Right lobe of liver (tissue), 6 donors: ENCODE data around the gene KBTBD12. TPM values are rescaled to one million over a fixed set of nuclear protein-coding genes. Genes with fewer than 3 reads are reported as not detected.
"Not testable (repeated sequence)": the region's sequence is repeated elsewhere in the genome, so short reads cannot be mapped to it uniquely, and the experiment has no call there.

Experiments used
- ATAC-seq, 4 donors: fragments of 200-7000 bp; cut with Tn5 transposase; one replicate each; pipeline ENCODE4 v1.9.1; 2020; ENCODE audit warnings: mild to moderate bottlenecking in 4 of 4, moderate library complexity in 4 of 4
- DNase-seq, 3 donors: peaks; one replicate each; pipeline ENCODE4 v3.0.0-alpha.2; 2020
- H3K27ac ChIP-seq, 3 donors: fragments of 200-600 bp; one replicate each; pipeline ENCODE4 v1.8.0; 2022
- H3K27me3 ChIP-seq, 2 donors: fragments of 200-600 bp; one replicate each; pipeline ENCODE4 v1.8.0; 2022
- H3K36me3 ChIP-seq, 4 donors: fragments of 200-600 bp; sonication (generic) in 1 of 4; one replicate each; pipeline versions ENCODE4 v1.5.1 to v1.8.0; 2017 to 2022; ENCODE audit warnings: control low read depth in 1 of 4
- H3K4me1 ChIP-seq, 4 donors: fragments of 200-600 bp; sonication (generic) in 1 of 4; one replicate each; pipeline versions ENCODE4 v1.5.1 to v1.8.0; 2017 to 2022; ENCODE audit warnings: control low read depth in 1 of 4
- H3K4me3 ChIP-seq, 3 donors: fragments of 200-600 bp; one replicate each; pipeline ENCODE4 v1.8.0; 2022
- H3K9me3 ChIP-seq, 4 donors: fragments of 200-600 bp; sonication (generic) in 1 of 4; one replicate each; pipeline versions ENCODE4 v1.5.1 to v1.8.0; 2017 to 2022; ENCODE audit warnings: control low read depth in 1 of 4
- POLR2A ChIP-seq: fragments of 450-650 bp; IDR thresholded peaks from one replicate; pipeline ENCODE4 v1.6.1; 2017; ENCODE audit warnings: antibody characterized with exemption, mild to moderate bottlenecking
- WGBS: methylation state at CpG from one replicate; pipeline ENCODE4 v1.1.6; 2018; ENCODE audit warnings: low coverage, low lambda C conversion rate; ENCODE audit not compliant: insufficient coverage; ENCODE audit errors: missing lambda C conversion rate; 5-methylcytosine and 5-hydroxymethylcytosine counted together
- intact Hi-C, 2 donors: fragments of 100-400 bp; cut with DNase I; formaldehyde crosslinking; loops; one replicate each; pipeline versions ENCODE4 v1.11.2 to v1.14.1; 2022
- total RNA-seq, 6 experiments: library from RNA; depleted of rRNA in 2 of 6; stranded (reverse); fragments of >200 nt in 2 of 6; fragmentation: NEBNext Ultra II Directional in 3 of 6; extraction: Animal tissue kit (Norgen Biotek cat#: 25700) in 3 of 6; gene quantifications; one replicate each; pipeline versions ENCODE4 v1.1.0 to v1.2.4, GENCODE V29; 2016 to 2023
- TF ChIP-seq, protein P1 (sequence below), 4 donors: fragments of 200-600 bp in 3 of 4; fragments of 450-650 bp in 1 of 4; IDR thresholded peaks; one replicate each; pipeline versions ENCODE4 v1.5.1 to v1.8.0; 2016 to 2022; ENCODE audit warnings: antibody characterized with exemption in 4 of 4, mild to moderate bottlenecking in 2 of 4
- donor health status: DM: no; HTN: yes; CAD: no.
- donor health status: DM: no; HTN: no; CAD: no.
- donor health status: DM: no; HTN: no; CAD: no.
- donor health status: DM: no; HTN: yes; CAD: no.
- donor health status: DM: no; HTN: yes; CAD: no.

Gene KBTBD12
- total RNA-seq, 6 experiments from 2014 or later: 0.22 TPM; not detected in 5

DNA sequence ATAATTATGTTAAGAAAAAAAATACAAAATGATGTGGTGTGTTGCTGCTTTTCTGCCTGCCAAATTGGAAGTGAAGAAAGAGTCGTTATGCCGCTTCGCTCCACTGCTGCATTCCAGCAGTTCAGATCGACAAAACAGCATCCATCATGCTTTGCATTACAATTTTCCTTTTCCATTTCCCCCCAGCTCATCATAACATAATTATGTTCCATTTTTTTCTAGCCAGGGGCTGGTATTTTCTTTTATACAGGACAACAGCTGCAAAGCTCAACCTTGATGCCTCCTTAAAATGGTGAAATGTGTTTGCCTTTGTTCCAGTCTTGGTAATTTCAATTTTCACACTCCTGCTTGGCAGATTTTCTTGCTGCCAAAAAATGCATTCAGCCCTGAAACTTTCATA is 44.9 kb upstream of the KBTBD12 start:
- no peaks in the 10 kb centered on the region for H3K36me3 ChIP-seq
- H3K4me1 ChIP-seq: no peaks in the 10 kb centered on the region
- no peak overlapping the region for H3K27ac ChIP-seq
- TF ChIP-seq, protein P1, sequence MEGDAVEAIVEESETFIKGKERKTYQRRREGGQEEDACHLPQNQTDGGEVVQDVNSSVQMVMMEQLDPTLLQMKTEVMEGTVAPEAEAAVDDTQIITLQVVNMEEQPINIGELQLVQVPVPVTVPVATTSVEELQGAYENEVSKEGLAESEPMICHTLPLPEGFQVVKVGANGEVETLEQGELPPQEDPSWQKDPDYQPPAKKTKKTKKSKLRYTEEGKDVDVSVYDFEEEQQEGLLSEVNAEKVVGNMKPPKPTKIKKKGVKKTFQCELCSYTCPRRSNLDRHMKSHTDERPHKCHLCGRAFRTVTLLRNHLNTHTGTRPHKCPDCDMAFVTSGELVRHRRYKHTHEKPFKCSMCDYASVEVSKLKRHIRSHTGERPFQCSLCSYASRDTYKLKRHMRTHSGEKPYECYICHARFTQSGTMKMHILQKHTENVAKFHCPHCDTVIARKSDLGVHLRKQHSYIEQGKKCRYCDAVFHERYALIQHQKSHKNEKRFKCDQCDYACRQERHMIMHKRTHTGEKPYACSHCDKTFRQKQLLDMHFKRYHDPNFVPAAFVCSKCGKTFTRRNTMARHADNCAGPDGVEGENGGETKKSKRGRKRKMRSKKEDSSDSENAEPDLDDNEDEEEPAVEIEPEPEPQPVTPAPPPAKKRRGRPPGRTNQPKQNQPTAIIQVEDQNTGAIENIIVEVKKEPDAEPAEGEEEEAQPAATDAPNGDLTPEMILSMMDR (IDR thresholded peaks at IDR 0.05): no peak
- no peak for TF ChIP-seq POLR2A
- H3K9me3 ChIP-seq: no peaks in the 10 kb centered on the region
- DNase-seq: no peak
- intact Hi-C loops: no loop called here
- H3K4me3 ChIP-seq: no peak overlapping the region
- 84% methylated on average over 4 of the region's 4 CpGs for WGBS
- no peaks in the 10 kb centered on the region for H3K27me3 ChIP-seq
- no peak for ATAC-seq

DNA sequence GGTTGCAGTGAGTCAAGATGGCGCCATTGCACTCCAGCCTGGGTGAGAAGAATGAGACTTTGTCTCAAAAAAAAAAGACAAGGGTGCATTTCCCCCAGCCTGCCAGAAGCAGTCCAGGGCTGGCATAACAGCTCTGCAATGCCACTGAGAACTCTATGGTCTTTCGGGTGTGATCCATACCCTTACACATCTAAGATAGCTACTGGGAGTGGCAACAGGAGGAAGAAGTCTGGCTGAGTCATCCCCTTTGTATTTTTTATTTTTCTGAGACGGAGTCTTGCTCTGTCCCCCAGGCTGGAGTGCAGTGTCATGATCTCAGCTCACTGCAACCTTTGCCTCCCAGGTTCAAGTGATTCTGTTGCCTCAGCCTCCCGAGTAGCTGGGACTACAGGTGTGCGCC is 40.9 kb upstream of the KBTBD12 start:
- DNase-seq, H3K36me3 ChIP-seq, H3K4me3 ChIP-seq, ATAC-seq, intact Hi-C loops, H3K4me1 ChIP-seq, H3K27me3 ChIP-seq, H3K27ac ChIP-seq, H3K9me3 ChIP-seq: not testable (repeated sequence)
- WGBS: 91% methylated on average over 4 of the region's 5 CpGs

DNA sequence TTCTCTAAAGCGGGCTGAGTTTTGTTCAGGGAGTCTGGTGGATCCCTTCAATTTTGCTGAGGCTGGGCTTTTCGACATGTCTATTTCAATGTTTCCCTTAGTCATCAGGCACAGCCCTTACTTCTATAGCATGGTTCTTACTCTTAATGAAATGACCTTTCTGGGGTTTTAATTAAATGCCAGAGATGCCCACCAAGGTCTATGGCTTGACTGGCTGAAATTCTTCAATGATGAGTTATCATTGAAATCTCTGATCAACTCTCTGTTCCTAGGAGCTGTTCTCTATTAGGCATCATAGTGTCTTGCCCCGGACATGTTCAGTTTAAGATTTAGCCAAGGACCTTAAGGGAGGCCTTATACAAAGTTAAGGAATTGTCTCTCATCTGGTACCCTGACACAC is 33.4 kb upstream of the KBTBD12 start:
- H3K4me1 ChIP-seq: no peaks in the 10 kb centered on the region
- no peak overlapping the region for H3K27ac ChIP-seq
- ATAC-seq: no peak
- no peak for DNase-seq
- no peaks in the 10 kb centered on the region for H3K36me3 ChIP-seq
- intact Hi-C loops: no loop called here
- WGBS: 82% methylated on average over 3 of the region's 3 CpGs
- no peaks in the 10 kb centered on the region for H3K27me3 ChIP-seq
- no peak for TF ChIP-seq POLR2A
- TF ChIP-seq, protein P1 (IDR thresholded peaks at IDR 0.05): no peak
- no peak overlapping the region for H3K4me3 ChIP-seq
- no peaks in the 10 kb centered on the region for H3K9me3 ChIP-seq

DNA sequence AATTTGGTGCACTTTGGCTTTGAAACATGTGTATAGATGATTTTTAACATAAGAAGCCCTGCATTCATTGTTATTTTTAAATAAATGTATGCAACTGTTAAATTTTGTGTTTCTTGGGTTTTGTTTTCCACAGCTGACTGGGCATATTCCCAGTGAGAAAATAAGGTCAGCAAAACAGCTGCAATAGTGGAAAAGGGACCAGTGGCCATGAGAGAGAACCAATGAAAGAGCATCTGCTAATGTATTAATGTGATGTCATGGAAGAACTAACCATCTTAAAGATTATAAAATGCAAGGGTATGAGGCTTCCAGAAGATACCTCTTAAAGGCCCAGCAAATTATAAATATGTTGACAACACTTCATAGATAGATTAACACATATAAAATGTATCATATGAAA is 31.0 kb upstream of the KBTBD12 start:
- intact Hi-C loops: no loop called here

GRCh38 chr3:127886231-127886955 is 28.6 kb upstream of the KBTBD12 start:
- TF ChIP-seq POLR2A: no peak
- TF ChIP-seq, protein P1 (IDR thresholded peaks at IDR 0.05): no peak
- Histone ChIP-seq H3K9me3 (no peaks in the 10 kb centered on the region), H3K27ac (no peak overlapping the region), H3K4me3 (no peak overlapping the region), H3K27me3 (no peaks in the 10 kb centered on the region), H3K4me1 (no peaks in the 10 kb centered on the region), H3K36me3 (no peaks in the 10 kb centered on the region)
- ATAC-seq (no peak), DNase-seq (no peak)
- intact Hi-C loops: no loop called here
- 87% methylated on average over 3 of the region's 9 CpGs for WGBS

More for the DNA sequence above, 31.0 kb upstream of the KBTBD12 start:
- no peaks in the 10 kb centered on the region for H3K9me3 ChIP-seq
- H3K4me1 ChIP-seq: no peaks in the 10 kb centered on the region
- H3K36me3 ChIP-seq: no peaks in the 10 kb centered on the region
- H3K4me3 ChIP-seq: no peak overlapping the region
- TF ChIP-seq, protein P1 (IDR thresholded peaks at IDR 0.05): no peak
- no peak for TF ChIP-seq POLR2A
- ATAC-seq (no peak), DNase-seq (no peak)
- no peak overlapping the region for H3K27ac ChIP-seq
- no peaks in the 10 kb centered on the region for H3K27me3 ChIP-seq
